Right lobe of liver (tissue), 4 donors: Measurements from ENCODE around the gene PPARA.

Experiments used
- POLR2A ChIP-seq: fragments of 450-650 bp; IDR thresholded peaks from one replicate; pipeline ENCODE4 v1.6.1; 2017; ENCODE audit warnings: antibody characterized with exemption, mild to moderate bottlenecking
- TF ChIP-seq, protein P1 (sequence below), 4 donors: fragments of 200-600 bp in 3 of 4; fragments of 450-650 bp in 1 of 4; IDR thresholded peaks; one replicate each; pipeline versions ENCODE4 v1.5.1 to v1.8.0; 2016 to 2022; ENCODE audit warnings: antibody characterized with exemption in 4 of 4, mild to moderate bottlenecking in 2 of 4
- donor health status: DM: no; HTN: no; CAD: no.
- donor health status: DM: no; HTN: no; CAD: no.
- donor health status: DM: no; HTN: yes; CAD: no.

DNA sequence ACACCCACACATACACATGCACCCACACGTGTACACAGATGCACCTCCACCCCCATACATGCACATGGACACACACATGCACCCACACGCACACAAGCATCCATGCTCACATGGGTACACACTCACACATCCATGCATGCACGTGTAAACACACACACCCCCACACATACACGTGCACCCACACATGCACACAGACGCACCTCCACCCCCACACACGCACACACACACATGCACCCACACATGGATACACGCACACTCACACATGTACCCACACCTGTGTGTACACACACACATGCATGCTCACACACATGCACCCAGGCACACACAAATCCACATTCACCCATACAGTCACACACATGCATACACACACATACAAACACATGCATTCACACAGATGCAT is 75.3 kb downstream of the PPARA start:
- TF ChIP-seq POLR2A = no peak
- TF ChIP-seq, protein P1, sequence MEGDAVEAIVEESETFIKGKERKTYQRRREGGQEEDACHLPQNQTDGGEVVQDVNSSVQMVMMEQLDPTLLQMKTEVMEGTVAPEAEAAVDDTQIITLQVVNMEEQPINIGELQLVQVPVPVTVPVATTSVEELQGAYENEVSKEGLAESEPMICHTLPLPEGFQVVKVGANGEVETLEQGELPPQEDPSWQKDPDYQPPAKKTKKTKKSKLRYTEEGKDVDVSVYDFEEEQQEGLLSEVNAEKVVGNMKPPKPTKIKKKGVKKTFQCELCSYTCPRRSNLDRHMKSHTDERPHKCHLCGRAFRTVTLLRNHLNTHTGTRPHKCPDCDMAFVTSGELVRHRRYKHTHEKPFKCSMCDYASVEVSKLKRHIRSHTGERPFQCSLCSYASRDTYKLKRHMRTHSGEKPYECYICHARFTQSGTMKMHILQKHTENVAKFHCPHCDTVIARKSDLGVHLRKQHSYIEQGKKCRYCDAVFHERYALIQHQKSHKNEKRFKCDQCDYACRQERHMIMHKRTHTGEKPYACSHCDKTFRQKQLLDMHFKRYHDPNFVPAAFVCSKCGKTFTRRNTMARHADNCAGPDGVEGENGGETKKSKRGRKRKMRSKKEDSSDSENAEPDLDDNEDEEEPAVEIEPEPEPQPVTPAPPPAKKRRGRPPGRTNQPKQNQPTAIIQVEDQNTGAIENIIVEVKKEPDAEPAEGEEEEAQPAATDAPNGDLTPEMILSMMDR (IDR thresholded peaks at IDR 0.05) = no peak
